ENCODE data around the gene GSG1.
A peak's percentile ranks its signal among the peaks of the same experiment; 100 is the strongest.

GSG1 gene

DNA sequence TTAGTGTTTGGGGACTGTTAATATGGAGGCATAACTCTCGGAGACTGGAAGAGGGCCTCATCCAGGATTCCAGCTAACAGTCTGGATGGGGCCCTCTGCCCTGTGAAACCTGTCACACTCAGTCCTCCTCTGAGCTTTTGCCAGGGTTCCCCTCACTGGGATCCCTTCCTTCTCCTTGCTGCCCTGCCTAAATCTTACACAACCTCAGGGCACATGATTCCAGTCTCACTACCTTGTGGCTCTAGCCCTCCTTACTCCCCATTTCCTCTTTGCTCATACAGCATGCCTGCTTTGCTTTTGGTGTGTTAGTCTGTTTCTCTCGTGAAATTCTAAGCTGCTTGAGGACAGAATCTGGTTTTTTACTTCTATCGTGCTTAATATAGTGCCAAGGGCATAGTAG is 942 bp upstream of the GSG1 start:
- Histone ChIP-seq H3K4me1 (peaks cover 16% of the 10 kb centered on the region), H3K36me3 (ENCODE audit: control insufficient read depth, insufficient read depth, low read length) (no peaks in the 10 kb centered on the region), H3K79me2 (no peaks in the 10 kb centered on the region), H3K27ac (no peak overlapping the region), H3K4me3 (ENCODE audit: low read depth, low read length) (no peak overlapping the region), H3K9ac (no peak overlapping the region), H2AFZ (no peak overlapping the region), H3K27me3 (ENCODE audit: control insufficient read depth, insufficient read depth, low read length) (no peaks in the 10 kb centered on the region), H3K9me3 (ENCODE audit: control insufficient read depth, low read length) (no peaks in the 10 kb centered on the region), H3K4me2 (ENCODE audit: low read length) (no peak overlapping the region)
- TF ChIP-seq, protein P1, sequence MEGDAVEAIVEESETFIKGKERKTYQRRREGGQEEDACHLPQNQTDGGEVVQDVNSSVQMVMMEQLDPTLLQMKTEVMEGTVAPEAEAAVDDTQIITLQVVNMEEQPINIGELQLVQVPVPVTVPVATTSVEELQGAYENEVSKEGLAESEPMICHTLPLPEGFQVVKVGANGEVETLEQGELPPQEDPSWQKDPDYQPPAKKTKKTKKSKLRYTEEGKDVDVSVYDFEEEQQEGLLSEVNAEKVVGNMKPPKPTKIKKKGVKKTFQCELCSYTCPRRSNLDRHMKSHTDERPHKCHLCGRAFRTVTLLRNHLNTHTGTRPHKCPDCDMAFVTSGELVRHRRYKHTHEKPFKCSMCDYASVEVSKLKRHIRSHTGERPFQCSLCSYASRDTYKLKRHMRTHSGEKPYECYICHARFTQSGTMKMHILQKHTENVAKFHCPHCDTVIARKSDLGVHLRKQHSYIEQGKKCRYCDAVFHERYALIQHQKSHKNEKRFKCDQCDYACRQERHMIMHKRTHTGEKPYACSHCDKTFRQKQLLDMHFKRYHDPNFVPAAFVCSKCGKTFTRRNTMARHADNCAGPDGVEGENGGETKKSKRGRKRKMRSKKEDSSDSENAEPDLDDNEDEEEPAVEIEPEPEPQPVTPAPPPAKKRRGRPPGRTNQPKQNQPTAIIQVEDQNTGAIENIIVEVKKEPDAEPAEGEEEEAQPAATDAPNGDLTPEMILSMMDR (IDR thresholded peaks at IDR 0.05), result no peak

DNA sequence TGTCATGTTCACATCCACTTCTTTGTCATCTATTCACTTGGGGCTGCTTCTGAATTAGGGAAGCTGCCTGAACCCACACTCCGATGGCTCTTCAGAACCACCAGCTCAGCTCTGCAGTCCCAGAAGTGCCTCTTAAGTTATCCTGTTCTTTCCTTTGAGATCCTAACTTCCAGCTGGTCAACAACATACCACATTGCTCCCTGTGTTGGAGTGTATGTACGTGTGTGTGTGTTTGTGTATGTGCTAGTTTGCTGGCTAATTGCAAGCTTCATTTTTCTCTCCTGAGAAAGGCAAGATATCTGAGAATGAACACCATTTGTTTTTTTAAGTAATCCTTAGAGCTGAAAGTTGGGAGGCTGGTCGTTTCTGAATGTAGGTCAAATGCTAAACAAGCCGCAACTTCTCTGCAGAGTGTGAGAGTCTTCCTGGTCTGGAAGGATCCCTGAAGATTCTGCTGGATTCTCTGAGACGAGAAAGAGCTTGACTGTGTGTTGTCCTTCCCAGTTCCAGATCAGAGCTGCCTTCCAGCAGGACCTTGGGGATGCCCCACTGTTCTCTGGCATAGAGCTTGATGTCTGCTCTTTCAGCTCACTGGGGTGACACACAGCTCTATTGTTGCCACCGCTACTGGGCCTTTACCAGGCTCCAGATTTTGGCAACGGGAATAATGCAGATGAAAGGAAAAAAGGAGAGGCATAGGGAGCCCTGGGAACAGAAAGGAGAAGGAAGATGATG is 839 bp downstream of the GSG1 start:
- H3K27me3 ChIP-seq (ENCODE audit: control insufficient read depth, insufficient read depth, low read length), result no peaks in the 10 kb centered on the region
- H3K4me1 ChIP-seq, result peaks cover 19% of the 10 kb centered on the region
- H3K4me3 ChIP-seq (ENCODE audit: low read depth, low read length), result no peak overlapping the region
- H2AFZ ChIP-seq, result peak overlapping the region; percentile 94
- H3K9ac ChIP-seq, result no peak overlapping the region
- H3K27ac ChIP-seq, result peak overlapping the region; percentile 88
- no peaks in the 10 kb centered on the region for H3K9me3 ChIP-seq (ENCODE audit: control insufficient read depth, low read length)
- no peaks in the 10 kb centered on the region for H3K79me2 ChIP-seq
- H3K36me3 ChIP-seq (ENCODE audit: control insufficient read depth, insufficient read depth, low read length), result no peaks in the 10 kb centered on the region
- H3K4me2 ChIP-seq (ENCODE audit: low read length), result no peak overlapping the region
- TF ChIP-seq, protein P1 (IDR thresholded peaks at IDR 0.05), result no peak

DNA sequence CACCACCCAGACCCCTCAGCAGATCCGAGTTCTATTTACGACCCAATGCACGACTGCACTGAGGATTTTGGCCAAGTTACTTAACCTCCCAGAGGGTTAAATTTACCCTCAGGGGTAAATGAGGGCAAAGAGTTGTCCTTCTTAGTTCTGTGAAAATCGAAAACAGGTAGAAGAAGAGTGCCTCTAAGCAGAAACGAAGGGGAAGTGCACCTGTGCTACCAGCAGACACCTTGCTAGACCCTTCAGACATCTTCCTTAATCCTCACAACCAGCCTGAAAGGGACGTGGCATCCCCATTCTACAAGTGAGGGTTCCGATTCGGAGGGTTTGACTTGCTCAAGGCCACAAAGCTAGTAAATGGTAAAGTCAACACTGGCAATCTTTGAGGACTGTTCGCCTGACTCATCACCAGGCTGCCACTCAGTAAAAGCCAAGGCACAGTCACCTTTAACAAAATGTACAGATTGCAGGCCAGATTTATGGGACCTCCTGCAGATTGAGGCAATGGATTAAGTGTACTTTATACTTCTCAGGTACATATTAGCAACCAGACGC is 1.6 kb downstream of the GSG1 start:
- H3K4me2 ChIP-seq (ENCODE audit: low read length), result peak overlapping the region; percentile 87
- H3K36me3 ChIP-seq (ENCODE audit: control insufficient read depth, insufficient read depth, low read length), result no peaks in the 10 kb centered on the region
- H3K27me3 ChIP-seq (ENCODE audit: control insufficient read depth, insufficient read depth, low read length), result no peaks in the 10 kb centered on the region
- TF ChIP-seq, protein P1 (IDR thresholded peaks at IDR 0.05), result no peak
- no peaks in the 10 kb centered on the region for H3K9me3 ChIP-seq (ENCODE audit: control insufficient read depth, low read length)
- peak overlapping the region; percentile 94 for H2AFZ ChIP-seq
- H3K4me3 ChIP-seq (ENCODE audit: low read depth, low read length), result peak overlapping the region; percentile 70
- H3K27ac ChIP-seq, result peak overlapping the region; percentile 88
- H3K79me2 ChIP-seq, result no peaks in the 10 kb centered on the region
- peaks cover 20% of the 10 kb centered on the region for H3K4me1 ChIP-seq
- H3K9ac ChIP-seq, result peak overlapping the region; percentile 42

DNA sequence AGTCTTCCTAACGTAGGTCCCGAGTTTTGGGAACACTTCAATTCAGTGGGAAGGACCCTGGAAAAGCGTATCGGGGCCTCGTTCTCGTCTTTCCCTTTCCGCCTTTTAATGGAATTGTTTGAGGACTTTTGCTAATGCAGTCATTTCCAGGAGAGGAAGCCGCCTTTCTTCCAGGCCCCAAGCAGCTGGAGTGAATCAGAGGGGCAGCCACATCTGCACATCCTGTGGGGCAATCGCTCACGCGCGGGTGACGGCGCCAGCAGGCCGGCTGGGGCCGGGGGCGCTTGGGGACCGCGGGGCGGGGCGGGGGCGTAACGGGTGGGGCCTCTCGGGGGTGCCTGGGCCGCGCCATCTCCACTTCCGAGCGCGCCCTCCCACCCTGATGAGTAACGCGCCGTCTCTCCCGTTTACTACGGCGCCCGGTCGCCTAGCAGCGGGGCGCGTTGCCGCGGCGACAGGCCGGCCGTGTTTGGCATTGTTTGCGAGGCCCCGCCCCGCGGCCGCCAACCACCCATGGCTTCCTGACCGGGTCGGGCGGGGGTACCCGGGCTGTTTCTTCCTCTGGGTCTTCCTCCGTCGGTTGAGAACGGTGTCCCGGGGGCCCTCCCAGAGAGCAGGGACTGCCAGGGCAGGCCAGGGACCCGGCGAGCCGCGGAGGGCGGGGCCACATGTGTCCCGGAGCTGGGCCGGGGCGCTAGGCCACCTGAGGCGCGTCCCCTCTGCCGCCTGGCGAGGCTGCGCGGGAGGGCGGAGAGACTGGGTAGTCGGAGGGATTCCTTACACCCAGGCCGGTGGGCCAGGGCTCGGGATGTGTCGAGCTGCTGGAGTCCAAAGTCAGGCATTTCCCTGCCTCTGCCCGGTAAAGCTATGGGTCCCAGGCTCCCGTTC is 2.3 kb downstream of the GSG1 start:
- Histone ChIP-seq H3K4me1 (peaks cover 20% of the 10 kb centered on the region), H3K9ac (peak overlapping the region; percentile 42), H3K27me3 (ENCODE audit: control insufficient read depth, insufficient read depth, low read length) (no peaks in the 10 kb centered on the region), H2AFZ (peak overlapping the region; percentile 94), H3K9me3 (ENCODE audit: control insufficient read depth, low read length) (no peaks in the 10 kb centered on the region), H3K36me3 (ENCODE audit: control insufficient read depth, insufficient read depth, low read length) (no peaks in the 10 kb centered on the region), H3K4me2 (ENCODE audit: low read length) (peak overlapping the region; percentile 87), H3K79me2 (no peaks in the 10 kb centered on the region), H3K27ac (peak overlapping the region; percentile 88), H3K4me3 (ENCODE audit: low read depth, low read length) (peak overlapping the region; percentile 70)
- TF ChIP-seq, protein P1 (IDR thresholded peaks at IDR 0.05), result no peak

Data from parathyroid adenoma (tissue), 2 donors.